K562 (cell line): ENCODE measurements around the gene TP53BP1. TPM values are rescaled to one million over a fixed set of nuclear protein-coding genes. Genes with fewer than 3 reads are reported as not detected.

Experiments
- ARNT ChIP-seq, 2 experiments: fragments of 450-650 bp; IDR thresholded peaks; 2 replicates each; pipeline ENCODE4 v1.6.1; 2016; ENCODE audit warnings: mild to moderate bottlenecking in 1 of 2
- BCOR ChIP-seq: fragments of 450-650 bp; IDR thresholded peaks from 2 replicates; pipeline ENCODE4 v1.6.1; 2016
- ERF ChIP-seq: fragments of 450-650 bp; formaldehyde crosslinking; IDR thresholded peaks from 2 replicates; pipeline ENCODE4 v1.4.0; 2020; ENCODE audit warnings: mild to moderate bottlenecking, mixed read lengths
- FOSL1 ChIP-seq: fragments of 200-800 bp; sonication (Bioruptor generic); conservative IDR thresholded peaks from 2 replicates; pipeline ENCODE4 v1.6.1; 2016; ENCODE audit warnings: missing genetic modification characterization, missing compliant biosample characterization
- HEY1 ChIP-seq: fragments of 250-450 bp; sonication (Bioruptor Pico); IDR thresholded peaks from 2 replicates; pipeline ENCODE4 v1.5.0; 2020; ENCODE audit warnings: mild to moderate bottlenecking, moderate library complexity, borderline replicate concordance
- KAT2B ChIP-seq: IDR thresholded peaks from one replicate; pipeline ENCODE4 v1.6.1; 2012; ENCODE audit warnings: low read depth, mild to moderate bottlenecking, control low read depth, inconsistent platforms, low read length, moderate library complexity
- PHF21A ChIP-seq: fragments of 450-650 bp; IDR thresholded peaks from 2 replicates; pipeline ENCODE4 v1.6.1; 2017; ENCODE audit warnings: low read depth, borderline replicate concordance
- RAD51 ChIP-seq: fragments of 450-650 bp; IDR thresholded peaks from 2 replicates; pipeline ENCODE4 v1.7.1; 2016; ENCODE audit warnings: low read depth, mild to moderate bottlenecking, borderline replicate concordance
- RBFOX2 ChIP-seq: fragments of 200-400 bp; formaldehyde crosslinking; IDR thresholded peaks from 2 replicates; pipeline ENCODE4 v1.6.1; 2017; ENCODE audit warnings: low read depth, mild to moderate bottlenecking, low read length, moderate library complexity
- XRCC3 ChIP-seq: fragments of 450-650 bp; IDR thresholded peaks from 2 replicates; pipeline ENCODE4 v1.6.1; 2017; ENCODE audit warnings: mild to moderate bottlenecking, moderate library complexity
- ZKSCAN8 ChIP-seq: fragments of 200-800 bp; sonication (Bioruptor generic); IDR thresholded peaks from 2 replicates; pipeline ENCODE4 v1.6.1; 2016; ENCODE audit warnings: missing genetic modification characterization, missing compliant biosample characterization
- ZNF140 ChIP-seq: fragments of 250-450 bp; sonication (Bioruptor Pico); IDR thresholded peaks from 2 replicates; pipeline ENCODE4 v1.8.0; 2021; ENCODE audit warnings: moderate library complexity, mild to moderate bottlenecking, inconsistent platforms
- ZNF431 ChIP-seq: sonication (generic); formaldehyde crosslinking; IDR thresholded peaks from 2 replicates; pipeline ENCODE4 v1.8.0; 2022; ENCODE audit warnings: mild to moderate bottlenecking, missing genetic modification reagents
- ZNF668 ChIP-seq: fragments of 250-450 bp; sonication (Bioruptor Pico); IDR thresholded peaks from 2 replicates; pipeline ENCODE4 v1.8.0; 2022; ENCODE audit warnings: mild to moderate bottlenecking, inconsistent platforms
- polyA plus RNA-seq, 8 experiments: library from polyadenylated mRNA; depleted of rRNA in 4 of 8; stranded (reverse) in 5 of 8; unstranded in 3 of 8; fragments of >200 nt; fragmentation: Nextera tagmentation in 2 of 8; fragmentation: Illumina TruSeq in 1 of 8; extraction: Ambion mirVana in 2 of 8; extraction: Trizol in 1 of 8; gene quantifications; 2 replicates each; pipeline versions ENCODE4 v1.2.1 to v1.2.3, GENCODE V29; 2011 to 2014; ENCODE audit warnings: inconsistent platforms in 1 of 8, missing spikeins in 1 of 8
- total RNA-seq, 7 experiments: library from RNA; depleted of rRNA in 6 of 7; stranded (reverse); fragments of >200 nt in 6 of 7; fragmentation: Illumina TruSeq in 2 of 7; extraction: Trizol in 2 of 7; gene quantifications; 2 replicates each; pipeline versions ENCODE4 v1.2.1 to v1.2.3, GENCODE V29; 2011 to 2021; ENCODE audit warnings: low replicate concordance in 1 of 7
- TF ChIP-seq, protein P1 (sequence below): fragments of 200-800 bp; sonication (Bioruptor generic); IDR thresholded peaks from 2 replicates; pipeline ENCODE4 v1.6.1; 2017; ENCODE audit warnings: missing genetic modification characterization, missing compliant biosample characterization
- TF ChIP-seq, protein P2 (sequence below): fragments of 450-650 bp; formaldehyde crosslinking; IDR thresholded peaks from 2 replicates; pipeline ENCODE4 v1.4.0; 2020; ENCODE audit warnings: mild to moderate bottlenecking, moderate library complexity
- TF ChIP-seq, protein P3 (sequence below): fragments of 450-650 bp; IDR thresholded peaks from 2 replicates; pipeline ENCODE4 v1.6.1; 2018; ENCODE audit not compliant: partially characterized antibody
- TF ChIP-seq, protein P4 (sequence below): fragments of 250-450 bp; sonication (Bioruptor Pico); IDR thresholded peaks from 2 replicates; pipeline ENCODE4 v1.4.0; 2020
- TF ChIP-seq, protein P5 (sequence below): IDR thresholded peaks from 2 replicates; pipeline ENCODE4 v1.6.1; 2014; ENCODE audit warnings: antibody characterized with exemption

The TP53BP1 gene
- total and polyA plus RNA-seq, 9 of the 15 experiments (the other 6 are each of a cell fraction or from before 2014, with no cell fraction given) = 5.7 to 63.3 (median 30.9) TPM

- TF ChIP-seq ZNF140 (CRISPR knock-in tag) (no peak), FOSL1 (peak; percentile 97), ZNF668 (CRISPR knock-in tag) (no peak), RBFOX2 (no peak), BCOR (0 out of 2 replicates have a peak, but pooled peaks have one; percentile 16), PHF21A (no peak; the same call in 1 of the 2 replicates), ZKSCAN8 (CRISPR knock-in tag) (no peak), HEY1 (CRISPR knock-in tag) (no peak), XRCC3 (no peak), ZNF431 (CRISPR knock-in tag) (no peak), ARNT (IDR thresholded peaks at IDR 0.05) (peak in 1 of 2 experiments; percentile 86; a peak in 3 of 4 replicates), RAD51 (no peak), ERF (no peak), KAT2B (no peak)
- TF ChIP-seq, protein P1, sequence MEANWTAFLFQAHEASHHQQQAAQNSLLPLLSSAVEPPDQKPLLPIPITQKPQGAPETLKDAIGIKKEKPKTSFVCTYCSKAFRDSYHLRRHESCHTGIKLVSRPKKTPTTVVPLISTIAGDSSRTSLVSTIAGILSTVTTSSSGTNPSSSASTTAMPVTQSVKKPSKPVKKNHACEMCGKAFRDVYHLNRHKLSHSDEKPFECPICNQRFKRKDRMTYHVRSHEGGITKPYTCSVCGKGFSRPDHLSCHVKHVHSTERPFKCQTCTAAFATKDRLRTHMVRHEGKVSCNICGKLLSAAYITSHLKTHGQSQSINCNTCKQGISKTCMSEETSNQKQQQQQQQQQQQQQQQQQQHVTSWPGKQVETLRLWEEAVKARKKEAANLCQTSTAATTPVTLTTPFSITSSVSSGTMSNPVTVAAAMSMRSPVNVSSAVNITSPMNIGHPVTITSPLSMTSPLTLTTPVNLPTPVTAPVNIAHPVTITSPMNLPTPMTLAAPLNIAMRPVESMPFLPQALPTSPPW (CRISPR knock-in tag) = peak; percentile 40; the same call in 1 of the 2 replicates
- TF ChIP-seq, protein P2, sequence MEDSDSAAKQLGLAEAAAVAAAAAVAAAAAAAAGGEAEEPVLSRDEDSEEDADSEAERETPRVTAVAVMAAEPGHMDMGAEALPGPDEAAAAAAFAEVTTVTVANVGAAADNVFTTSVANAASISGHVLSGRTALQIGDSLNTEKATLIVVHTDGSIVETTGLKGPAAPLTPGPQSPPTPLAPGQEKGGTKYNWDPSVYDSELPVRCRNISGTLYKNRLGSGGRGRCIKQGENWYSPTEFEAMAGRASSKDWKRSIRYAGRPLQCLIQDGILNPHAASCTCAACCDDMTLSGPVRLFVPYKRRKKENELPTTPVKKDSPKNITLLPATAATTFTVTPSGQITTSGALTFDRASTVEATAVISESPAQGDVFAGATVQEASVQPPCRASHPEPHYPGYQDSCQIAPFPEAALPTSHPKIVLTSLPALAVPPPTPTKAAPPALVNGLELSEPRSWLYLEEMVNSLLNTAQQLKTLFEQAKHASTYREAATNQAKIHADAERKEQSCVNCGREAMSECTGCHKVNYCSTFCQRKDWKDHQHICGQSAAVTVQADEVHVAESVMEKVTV (CRISPR knock-in tag) = peak; percentile 86
- TF ChIP-seq, protein P3, sequence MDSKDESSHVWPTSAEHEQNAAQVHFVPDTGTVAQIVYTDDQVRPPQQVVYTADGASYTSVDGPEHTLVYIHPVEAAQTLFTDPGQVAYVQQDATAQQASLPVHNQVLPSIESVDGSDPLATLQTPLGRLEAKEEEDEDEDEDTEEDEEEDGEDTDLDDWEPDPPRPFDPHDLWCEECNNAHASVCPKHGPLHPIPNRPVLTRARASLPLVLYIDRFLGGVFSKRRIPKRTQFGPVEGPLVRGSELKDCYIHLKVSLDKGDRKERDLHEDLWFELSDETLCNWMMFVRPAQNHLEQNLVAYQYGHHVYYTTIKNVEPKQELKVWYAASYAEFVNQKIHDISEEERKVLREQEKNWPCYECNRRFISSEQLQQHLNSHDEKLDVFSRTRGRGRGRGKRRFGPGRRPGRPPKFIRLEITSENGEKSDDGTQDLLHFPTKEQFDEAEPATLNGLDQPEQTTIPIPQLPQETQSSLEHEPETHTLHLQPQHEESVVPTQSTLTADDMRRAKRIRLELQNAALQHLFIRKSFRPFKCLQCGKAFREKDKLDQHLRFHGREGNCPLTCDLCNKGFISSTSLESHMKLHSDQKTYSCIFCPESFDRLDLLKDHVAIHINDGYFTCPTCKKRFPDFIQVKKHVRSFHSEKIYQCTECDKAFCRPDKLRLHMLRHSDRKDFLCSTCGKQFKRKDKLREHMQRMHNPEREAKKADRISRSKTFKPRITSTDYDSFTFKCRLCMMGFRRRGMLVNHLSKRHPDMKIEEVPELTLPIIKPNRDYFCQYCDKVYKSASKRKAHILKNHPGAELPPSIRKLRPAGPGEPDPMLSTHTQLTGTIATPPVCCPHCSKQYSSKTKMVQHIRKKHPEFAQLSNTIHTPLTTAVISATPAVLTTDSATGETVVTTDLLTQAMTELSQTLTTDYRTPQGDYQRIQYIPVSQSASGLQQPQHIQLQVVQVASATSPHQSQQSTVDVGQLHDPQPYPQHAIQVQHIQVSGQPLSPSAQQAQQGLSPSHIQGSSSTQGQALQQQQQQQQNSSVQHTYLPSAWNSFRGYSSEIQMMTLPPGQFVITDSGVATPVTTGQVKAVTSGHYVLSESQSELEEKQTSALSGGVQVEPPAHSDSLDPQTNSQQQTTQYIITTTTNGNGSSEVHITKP = no peak
- TF ChIP-seq, protein P4, sequence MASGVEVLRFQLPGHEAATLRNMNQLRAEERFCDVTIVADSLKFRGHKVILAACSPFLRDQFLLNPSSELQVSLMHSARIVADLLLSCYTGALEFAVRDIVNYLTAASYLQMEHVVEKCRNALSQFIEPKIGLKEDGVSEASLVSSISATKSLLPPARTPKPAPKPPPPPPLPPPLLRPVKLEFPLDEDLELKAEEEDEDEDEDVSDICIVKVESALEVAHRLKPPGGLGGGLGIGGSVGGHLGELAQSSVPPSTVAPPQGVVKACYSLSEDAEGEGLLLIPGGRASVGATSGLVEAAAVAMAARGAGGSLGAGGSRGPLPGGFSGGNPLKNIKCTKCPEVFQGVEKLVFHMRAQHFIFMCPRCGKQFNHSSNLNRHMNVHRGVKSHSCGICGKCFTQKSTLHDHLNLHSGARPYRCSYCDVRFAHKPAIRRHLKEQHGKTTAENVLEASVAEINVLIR = no peak
- TF ChIP-seq, protein P5, sequence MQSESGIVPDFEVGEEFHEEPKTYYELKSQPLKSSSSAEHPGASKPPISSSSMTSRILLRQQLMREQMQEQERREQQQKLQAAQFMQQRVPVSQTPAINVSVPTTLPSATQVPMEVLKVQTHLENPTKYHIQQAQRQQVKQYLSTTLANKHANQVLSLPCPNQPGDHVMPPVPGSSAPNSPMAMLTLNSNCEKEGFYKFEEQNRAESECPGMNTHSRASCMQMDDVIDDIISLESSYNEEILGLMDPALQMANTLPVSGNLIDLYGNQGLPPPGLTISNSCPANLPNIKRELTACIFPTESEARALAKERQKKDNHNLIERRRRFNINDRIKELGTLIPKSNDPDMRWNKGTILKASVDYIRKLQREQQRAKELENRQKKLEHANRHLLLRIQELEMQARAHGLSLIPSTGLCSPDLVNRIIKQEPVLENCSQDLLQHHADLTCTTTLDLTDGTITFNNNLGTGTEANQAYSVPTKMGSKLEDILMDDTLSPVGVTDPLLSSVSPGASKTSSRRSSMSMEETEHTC = no peak
Measured at GRCh38 chr15:43440721-43441281, 52.2 kb downstream of the TP53BP1 start (continued).
